Measurements from ENCODE around the gene SERPINB2.
A peak's percentile ranks its signal among the peaks of the same experiment; 100 is the strongest.
"Not testable (repeated sequence)": the region's sequence is repeated elsewhere in the genome, so short reads cannot be mapped to it uniquely, and the experiment has no call there.

The SERPINB2 gene

DNA sequence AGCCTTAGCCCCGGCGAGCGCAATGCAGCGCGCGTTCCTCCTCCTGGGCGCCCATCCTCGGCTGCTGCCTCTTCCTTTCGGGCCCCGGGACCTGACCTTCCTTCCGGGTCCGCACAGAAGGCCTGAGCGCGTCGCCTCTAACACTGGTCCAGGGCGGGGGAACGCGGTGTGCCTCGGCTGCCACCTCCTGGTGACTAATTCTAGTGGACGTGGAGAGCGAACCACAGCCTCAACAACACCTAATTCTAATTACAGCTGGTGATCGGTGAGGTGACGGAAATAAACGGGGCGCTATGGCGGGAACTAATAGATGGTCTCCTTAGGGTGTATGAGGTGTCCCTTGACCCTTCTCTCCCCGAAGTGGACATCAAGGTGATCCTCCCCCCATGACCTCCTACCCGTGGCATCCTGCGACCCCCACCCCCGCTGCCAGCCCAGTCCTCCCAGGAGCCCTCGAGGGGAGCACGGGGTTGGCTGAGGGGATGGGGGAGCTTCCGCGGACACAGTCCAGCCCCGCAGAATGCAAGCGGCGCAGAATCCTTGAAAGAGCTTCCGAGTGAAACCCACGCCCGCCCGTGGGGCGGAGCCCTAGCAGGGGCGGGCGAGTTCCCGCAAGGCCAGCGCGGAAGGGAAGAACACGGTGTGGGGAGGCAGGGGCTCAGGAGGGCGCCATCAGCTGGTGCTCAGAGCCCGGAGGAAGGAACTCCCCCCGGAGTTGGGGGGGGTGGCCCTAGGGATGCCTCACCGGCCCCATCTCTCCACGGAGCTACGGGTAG is 48.8 kb downstream of the SERPINB2 start:
- peak; percentile 64 for TF ChIP-seq CTCF (IDR thresholded peaks at IDR 0.05; ENCODE audit: low read depth, low read length)
- peak; percentile 7 for DNase-seq (ENCODE audit: extremely low read depth, low read depth)

DNA sequence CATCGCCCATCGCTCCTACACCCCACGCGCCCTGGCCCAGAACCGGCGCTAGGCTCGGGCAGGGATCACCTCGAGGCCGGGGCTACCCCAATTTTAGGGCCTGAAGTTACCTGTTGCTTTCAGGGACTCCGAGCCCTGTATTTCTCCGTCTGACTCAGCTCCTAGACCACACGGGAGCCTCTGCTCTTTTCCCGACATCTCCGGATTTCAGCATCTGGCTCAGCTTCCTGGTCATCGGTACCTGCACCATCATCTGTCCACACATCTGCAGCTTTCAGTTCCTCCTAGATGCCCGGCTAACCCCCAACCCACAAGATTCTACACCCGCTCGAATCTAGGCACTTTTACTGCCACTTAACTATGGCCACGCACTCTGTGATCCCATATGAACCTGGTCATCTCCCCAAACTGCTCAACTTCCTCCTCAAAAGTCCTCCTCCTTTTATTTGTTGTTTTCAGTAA is 49.5 kb downstream of the SERPINB2 start:
- TF ChIP-seq CTCF (IDR thresholded peaks at IDR 0.05; ENCODE audit: low read depth, low read length): no peak
- DNase-seq (ENCODE audit: extremely low read depth, low read depth): no peak

DNA sequence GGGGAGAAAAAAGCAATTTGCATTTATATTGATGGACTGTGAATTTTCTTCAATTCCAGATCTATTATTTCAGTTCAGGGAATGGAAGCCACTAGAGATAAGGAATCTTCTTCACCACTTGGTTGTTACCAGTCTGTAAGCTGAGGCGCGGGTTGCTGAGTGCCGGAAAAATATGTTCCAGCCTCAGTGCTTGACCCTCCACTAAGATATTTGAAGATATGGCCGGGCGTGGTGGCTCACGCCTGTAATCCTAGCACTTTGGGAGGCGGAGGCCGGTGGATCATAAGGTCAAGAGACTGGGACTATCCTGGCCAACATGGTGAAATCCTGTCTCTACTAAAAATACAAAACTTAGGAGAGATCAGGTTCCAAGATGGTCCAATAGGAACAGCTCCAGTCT is 52.5 kb downstream of the SERPINB2 start:
- no peak for DNase-seq (ENCODE audit: extremely low read depth, low read depth)
- no peak for TF ChIP-seq CTCF (IDR thresholded peaks at IDR 0.05; ENCODE audit: low read depth, low read length)

- not testable (repeated sequence) for DNase-seq (ENCODE audit: extremely low read depth, low read depth)
Observed at GRCh38 chr18:63940543-63941050, 53.1 kb downstream of the SERPINB2 start.

- TF ChIP-seq CTCF (IDR thresholded peaks at IDR 0.05; ENCODE audit: low read depth, low read length): no peak
- DNase-seq (ENCODE audit: extremely low read depth, low read depth): no peak
Observed at GRCh38 chr18:63947051-63947790, 59.7 kb downstream of the SERPINB2 start.

DNA sequence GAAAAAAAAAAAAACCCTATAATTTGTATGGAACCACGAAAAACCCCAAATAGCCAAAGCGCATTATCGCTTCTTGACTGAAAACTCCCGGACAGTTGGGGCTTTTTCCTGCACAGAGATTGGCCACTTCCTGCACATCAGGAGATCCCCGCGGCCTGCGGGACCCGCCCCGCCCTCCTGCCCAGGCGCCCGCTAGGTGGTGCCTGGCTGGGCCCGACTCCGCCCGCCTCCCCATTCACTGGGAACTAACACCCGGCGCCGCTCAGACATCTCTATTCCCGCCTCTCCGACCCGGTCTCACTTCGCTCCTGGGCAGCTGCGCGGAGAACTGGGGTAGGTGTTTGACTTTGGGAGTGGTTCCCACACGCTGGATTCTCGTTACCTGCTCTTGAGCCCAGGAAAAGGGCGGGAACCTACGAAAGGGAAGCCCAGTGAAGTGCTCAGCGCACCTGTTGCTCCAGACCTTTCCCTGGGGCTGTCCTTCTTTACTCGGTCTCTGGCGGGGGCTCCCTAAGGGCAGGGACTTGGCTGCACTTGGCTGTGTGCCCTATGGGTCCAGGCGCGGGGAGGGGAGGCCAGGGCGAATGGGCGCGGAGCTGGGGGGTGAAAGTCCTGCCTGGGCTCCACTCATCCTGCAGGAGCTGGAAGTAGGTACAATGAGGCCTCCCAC is 61.7 kb downstream of the SERPINB2 start, which contains the start of gene HMSD:
Gene HMSD (plus strand): TSS at position 234 of the 670 bp plus-strand sequence. CDS start 4,155 bp downstream, outside the sequence.
- no peak for DNase-seq (ENCODE audit: extremely low read depth, low read depth)
- TF ChIP-seq CTCF (IDR thresholded peaks at IDR 0.05; ENCODE audit: low read depth, low read length): peak; percentile 33

- peak; percentile 7; the same call in 1 of the 2 replicates for TF ChIP-seq CTCF (IDR thresholded peaks at IDR 0.05; ENCODE audit: low read depth, low read length)
- no peak for DNase-seq (ENCODE audit: extremely low read depth, low read depth)
Observed at GRCh38 chr18:63951302-63951705, 63.8 kb downstream of the SERPINB2 start.
